Anterior cingulate cortex (tissue), 58 donors: ENCODE results near the gene SLC28A1.

Experiments
- DNase-seq, 58 donors: peaks; one replicate each; lab custom pipeline; 2025; lab: John Stamatoyannopoulos, UW

Gene SLC28A1

GRCh38 chr15:84883466-84883865 lies 996 bp upstream of the SLC28A1 start:
- DNase-seq: no peak

GRCh38 chr15:84885801-84886200 lies 1.3 kb downstream of the SLC28A1 start:
- DNase-seq: no peak

GRCh38 chr15:84886211-84886983 lies 1.9 kb downstream of the SLC28A1 start:
- no peak for DNase-seq

GRCh38 chr15:84886984-84887299 lies 2.5 kb downstream of the SLC28A1 start:
- DNase-seq: no peak

GRCh38 chr15:84887938-84888337 lies 3.5 kb downstream of the SLC28A1 start:
- DNase-seq: no peak

GRCh38 chr15:84888639-84889038 lies 4.2 kb downstream of the SLC28A1 start:
- no peak for DNase-seq

- DNase-seq: peak in 1 of 58 donors; percentile 4
These were observed 5.0 kb downstream of the SLC28A1 start for GRCh38 chr15:84889313-84889990.

- DNase-seq: no peak
These were observed 5.7 kb downstream of the SLC28A1 start for GRCh38 chr15:84889991-84890669.

- DNase-seq: no peak
These were observed 6.3 kb downstream of the SLC28A1 start for GRCh38 chr15:84890670-84891162.

GRCh38 chr15:84891339-84891738 lies 6.9 kb downstream of the SLC28A1 start:
- DNase-seq: no peak

- DNase-seq: no peak
These were observed 8.4 kb downstream of the SLC28A1 start for GRCh38 chr15:84892786-84893307.

- no peak for DNase-seq
These were observed 9.1 kb downstream of the SLC28A1 start for GRCh38 chr15:84893607-84894006.

GRCh38 chr15:84894736-84895425 lies 10.4 kb downstream of the SLC28A1 start:
- DNase-seq: no peak

- no peak for DNase-seq
These were observed 14.3 kb downstream of the SLC28A1 start for GRCh38 chr15:84898761-84899160.

GRCh38 chr15:84899750-84900149 lies 15.3 kb downstream of the SLC28A1 start:
- DNase-seq: no peak

GRCh38 chr15:84901540-84901939 lies 17.1 kb downstream of the SLC28A1 start:
- DNase-seq: no peak

GRCh38 chr15:84903751-84904150 lies 19.3 kb downstream of the SLC28A1 start:
- no peak for DNase-seq

- no peak for DNase-seq
These were observed 20.0 kb downstream of the SLC28A1 start for GRCh38 chr15:84904419-84904818.

- peak in 1 of 58 donors; percentile 6 for DNase-seq
These were observed 20.8 kb downstream of the SLC28A1 start for GRCh38 chr15:84905016-84905916.

- no peak for DNase-seq
These were observed 23.3 kb downstream of the SLC28A1 start for GRCh38 chr15:84907731-84908130.
